GM18867 (cell line): Measurements from ENCODE around the gene CRELD2.

ENCODE experiments used
- ATAC-seq: cut with Tn5 transposase; IDR thresholded peaks from one replicate; pipeline ENCODE4 v1.9.1; 2021; ENCODE audit warnings: mild to moderate bottlenecking, moderate library complexity; ENCODE audit not compliant: unreplicated experiment

The CRELD2 gene

DNA sequence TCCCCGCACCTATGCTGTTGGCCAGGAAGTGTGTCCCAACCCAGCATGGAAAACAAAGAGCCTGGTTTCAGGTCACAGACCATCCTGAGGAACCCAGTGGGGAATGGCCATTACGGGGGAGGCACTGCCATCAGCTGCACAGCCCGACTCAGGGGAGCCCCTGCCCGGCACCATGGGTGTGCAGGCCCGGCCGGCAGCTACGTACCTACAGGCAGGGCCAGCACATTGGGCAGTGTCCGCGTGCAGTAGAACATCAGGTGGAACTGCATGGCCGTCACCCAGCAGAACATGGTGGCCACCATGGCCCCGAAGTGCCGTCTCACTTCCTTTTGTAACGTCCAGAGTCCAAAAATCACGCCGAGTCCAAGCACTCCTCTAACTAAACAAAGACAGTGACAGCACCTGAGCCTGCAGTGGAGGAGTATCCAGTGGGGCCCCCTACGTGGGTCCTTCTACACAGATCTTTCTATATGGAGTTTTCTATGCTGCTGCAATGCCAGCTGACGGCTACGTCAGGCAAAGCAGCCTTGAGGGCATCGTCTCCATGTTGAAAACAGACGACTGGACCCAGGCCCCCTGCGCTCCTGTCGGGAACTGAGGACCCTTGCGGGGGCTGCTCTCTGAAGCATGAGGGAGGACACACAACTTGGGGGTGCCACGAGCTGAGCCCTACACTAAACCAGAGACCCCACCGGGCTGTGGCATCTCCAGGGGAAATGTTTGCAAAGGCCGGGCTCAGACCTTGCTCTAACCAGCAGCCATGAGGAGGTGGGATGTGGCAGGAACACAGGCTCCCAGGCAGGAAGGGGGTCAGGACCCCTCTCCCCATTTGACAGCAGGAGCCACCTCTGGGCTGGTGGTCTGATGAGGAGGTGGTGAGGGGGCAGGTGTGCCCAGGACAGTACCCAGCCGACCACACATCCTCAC lies 7.9 kb upstream of the CRELD2 start:
- ATAC-seq = no peak

DNA sequence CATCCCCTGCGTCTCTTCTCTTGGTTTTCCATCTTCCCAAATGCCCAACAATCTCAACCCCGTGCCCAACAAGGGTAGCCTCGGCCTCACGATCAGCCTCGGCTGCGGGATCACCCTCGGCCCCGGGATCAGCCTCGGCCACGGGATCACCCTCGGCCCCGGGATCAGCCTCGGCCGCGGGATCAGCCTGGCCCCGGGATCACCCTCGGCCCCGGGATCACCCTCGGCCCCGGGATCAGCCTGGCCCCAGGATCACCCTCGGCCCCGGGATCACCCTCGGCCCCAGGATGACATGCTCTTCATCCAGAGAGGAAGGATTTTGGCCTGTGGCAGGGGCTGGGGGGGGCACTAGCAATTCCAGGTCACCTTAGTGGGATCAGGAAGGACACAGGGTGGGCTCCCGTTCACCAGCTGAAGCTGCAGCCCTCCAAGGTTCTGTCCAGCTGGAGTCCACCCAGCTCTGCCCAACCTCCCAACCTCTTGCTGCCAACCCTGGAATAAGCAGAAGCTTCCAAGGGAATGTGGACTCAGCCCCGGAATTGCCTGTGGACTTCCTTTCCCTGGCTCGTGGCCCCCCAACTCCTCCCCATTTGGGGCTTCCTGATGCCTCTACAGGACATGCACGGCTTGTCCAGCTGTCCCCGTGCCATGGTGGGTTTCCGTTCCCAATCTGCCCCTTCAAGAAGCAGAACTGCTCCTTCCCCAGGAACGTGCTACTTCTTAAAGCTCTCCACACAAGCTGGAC lies 6.4 kb upstream of the CRELD2 start:
- no peak for ATAC-seq

DNA sequence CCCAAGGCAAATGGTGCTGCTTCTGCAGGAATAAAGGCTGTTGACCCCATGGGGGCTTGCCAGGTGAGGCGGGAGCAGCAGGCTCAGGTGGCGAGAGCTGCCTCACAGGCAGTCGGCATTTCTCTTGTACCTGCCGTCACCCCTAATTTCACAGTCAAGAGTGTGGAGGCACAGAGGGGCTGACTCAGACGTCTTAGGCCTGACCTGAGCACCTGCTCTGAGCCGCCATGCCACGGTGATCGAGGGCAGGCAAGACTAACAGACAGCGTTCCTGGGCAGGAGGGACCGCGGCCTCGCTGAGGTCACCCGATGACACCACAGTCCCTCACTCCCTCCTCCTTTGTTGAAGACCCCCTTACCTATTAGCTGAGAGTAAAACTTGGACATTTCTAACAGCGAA lies 5.4 kb upstream of the CRELD2 start:
- no peak for ATAC-seq

DNA sequence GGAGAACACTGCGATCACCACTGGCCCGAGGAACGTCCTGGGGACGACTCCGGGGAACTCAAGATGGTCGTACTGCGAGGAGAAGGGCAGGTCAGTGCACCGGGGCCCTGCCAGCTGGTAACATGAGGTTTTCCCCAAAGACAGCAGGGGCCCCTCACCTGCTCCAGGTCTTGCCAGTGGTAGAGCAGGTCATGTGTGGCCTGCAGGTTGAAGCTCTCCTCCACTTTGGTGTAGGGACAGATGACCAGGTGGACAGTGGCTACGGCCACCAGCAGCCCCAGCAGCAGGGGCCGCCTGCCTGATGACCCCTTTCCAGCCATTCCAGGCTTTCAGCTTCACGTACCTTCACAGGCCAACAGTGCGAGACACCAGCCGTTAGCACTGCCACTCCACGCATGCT lies 5.0 kb upstream of the CRELD2 start:
- ATAC-seq = no peak

DNA sequence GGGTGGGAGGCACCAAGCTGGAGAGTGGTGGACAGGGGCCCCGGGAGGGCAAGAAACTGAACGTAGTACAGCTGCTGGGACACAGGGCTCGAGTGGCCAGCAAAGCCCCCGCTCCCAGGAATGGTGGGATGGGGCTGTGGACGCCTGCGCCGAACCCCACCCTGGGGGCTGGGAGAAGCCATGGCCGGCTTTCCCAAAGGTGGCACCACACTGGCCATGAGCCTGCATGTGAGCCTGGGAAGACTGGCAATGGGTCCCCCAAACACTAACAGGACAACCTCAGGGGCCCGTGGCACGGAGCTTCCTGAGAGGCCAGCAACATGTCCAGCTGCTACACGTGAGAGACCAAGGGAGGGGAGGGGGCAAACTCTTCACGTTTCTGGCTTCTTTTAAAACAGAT lies 4.2 kb upstream of the CRELD2 start:
- no peak for ATAC-seq

DNA sequence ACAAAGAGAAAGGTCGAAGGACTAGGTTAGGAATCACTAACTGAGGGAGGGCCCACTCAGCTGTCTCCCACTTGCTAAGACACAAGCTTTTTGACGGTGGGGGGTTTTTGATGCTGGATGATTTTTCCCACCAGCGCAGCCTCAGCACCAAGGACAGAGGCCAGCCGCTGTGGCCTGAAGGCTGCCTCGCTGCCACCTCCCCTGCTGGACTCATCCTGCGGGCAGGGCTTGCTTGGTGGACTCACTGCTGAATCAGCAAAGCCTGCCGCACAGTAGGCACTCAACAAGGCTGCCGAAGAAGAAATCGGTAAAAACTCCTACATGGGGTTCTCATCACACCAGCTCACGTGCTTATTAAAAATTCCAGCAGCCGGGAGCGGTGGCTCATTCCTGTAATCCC lies 2.8 kb upstream of the CRELD2 start:
- no peak for ATAC-seq

DNA sequence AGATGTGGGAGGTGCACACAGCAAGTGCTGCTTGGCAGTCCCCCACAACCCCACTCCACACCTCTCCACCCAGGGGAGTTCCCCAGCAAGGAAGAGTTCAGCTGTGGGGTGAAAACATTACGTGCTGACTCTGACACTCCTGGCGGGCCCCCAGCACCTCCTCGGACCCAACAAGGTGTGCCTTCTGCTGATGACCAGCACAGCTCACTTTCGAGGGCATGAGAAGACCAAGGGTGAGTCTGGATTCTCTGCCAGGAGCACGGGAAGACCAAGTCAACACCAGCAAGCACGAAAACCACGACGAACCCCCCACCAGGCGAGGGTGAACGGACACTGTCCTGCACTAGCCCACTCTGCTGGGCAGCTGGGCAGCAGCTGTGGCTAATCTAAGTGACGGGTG lies 1.6 kb upstream of the CRELD2 start:
- ATAC-seq = no peak

DNA sequence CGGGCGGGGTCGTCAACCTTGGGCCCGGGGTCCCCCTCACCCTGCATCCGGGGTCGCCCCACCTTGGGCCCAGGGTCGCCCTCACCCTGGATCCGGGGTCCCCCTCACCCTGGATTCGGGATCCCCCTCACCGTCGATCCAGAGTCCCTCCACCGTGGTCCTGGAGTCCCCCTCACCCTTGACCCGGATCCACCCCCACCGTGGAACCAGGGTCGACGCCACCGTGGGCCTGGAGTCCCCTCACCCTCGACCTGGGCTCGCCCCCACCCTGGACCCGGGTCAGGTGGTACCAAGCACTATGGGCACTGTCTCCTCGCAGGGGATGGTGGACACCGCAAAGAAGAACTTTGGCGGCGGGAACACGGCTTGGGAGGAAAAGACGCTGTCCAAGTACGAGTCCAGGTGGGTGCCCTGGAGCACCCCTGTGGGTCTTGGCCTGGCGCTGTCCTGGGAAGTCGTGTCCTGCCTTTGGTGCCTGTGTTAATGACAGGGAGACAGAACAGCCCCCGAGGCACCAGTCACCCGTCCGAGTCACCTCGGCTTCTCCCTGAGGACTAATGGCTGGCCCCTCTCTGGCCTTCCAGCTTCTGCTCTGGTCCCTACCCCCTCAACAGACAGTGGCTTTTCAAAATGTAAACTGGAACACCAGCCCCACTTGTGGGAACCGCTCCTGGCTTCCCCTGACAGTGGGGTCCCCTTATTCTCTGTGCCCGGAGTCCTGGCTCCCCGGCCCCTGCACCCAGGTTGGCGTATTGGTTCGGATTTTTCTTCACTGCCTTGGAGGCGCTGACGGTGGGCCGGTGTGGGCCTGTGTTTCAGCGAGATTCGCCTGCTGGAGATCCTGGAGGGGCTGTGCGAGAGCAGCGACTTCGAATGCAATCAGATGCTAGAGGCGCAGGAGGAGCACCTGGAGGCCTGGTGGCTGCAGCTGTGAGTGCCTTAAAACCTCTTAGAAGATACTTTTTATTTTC lies 762 bp downstream of the CRELD2 start:
- no peak for ATAC-seq

DNA sequence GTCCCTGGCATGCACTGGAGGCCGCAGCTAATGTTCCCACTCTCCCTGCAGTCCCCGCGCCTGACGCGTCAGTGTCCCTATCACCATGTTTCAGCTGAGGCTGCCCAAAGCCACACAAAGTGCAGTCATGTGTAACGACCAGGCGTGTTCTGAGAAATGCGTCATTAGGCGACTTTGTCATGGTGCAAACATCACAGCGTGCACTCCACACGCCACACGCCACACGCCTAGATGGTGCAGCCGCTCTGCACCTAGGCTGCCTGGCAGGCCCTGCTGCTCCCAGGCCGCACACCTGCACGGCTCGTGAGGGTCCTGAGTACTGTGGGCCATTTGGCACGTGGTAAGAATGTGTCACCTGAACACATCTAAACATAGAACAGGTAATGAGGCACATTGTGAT lies 2.4 kb downstream of the CRELD2 start:
- no peak for ATAC-seq

DNA sequence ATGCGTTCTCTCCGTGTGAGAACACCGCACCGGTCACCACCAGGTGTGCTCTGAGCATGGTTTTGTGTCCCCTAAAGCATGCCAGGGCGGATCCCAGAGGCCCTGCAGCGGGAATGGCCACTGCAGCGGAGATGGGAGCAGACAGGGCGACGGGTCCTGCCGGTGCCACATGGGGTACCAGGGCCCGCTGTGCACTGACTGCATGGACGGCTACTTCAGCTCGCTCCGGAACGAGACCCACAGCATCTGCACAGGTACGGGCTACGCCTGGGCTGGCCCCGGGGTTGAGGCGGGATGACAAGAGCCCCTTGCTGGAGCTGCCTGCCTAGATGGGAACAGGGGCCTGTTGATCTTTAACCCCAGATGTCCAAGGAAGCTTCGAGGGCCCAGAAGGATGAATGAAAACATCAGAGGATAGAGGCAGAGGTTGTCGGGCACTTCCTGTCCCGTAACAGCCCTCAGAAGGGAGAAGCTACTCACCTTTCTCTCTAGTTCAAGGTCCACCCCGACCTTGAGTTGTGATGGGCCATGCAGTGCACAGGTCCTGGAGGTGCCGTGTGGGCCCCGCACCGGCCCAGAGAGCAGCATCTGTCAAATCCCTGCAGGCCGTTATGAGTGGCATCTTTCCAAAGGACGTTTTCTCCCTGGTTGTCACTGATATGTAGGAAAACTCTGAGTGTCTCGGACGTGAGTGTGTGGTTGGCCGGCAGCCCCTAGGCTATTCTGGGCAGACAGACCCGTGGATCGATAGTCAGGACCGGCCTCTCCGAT lies 3.3 kb downstream of the CRELD2 start:
- ATAC-seq = no peak

DNA sequence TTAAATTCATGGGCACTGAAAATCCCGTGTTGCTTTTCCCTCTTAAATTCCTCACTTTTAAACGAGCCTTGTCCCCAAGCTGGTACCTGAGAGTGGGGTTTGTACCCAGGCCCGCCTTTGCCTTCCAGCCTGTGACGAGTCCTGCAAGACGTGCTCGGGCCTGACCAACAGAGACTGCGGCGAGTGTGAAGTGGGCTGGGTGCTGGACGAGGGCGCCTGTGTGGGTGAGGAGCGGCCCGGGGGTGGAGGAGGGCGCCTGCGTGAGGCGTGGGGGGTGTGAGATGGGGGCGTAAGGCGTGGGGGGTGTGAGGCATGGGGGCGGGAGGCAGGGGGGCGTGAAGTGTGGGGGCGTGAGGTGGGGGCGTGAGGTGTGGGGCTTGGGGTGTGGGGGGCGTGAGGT lies 4.0 kb downstream of the CRELD2 start:
- no peak for ATAC-seq

DNA sequence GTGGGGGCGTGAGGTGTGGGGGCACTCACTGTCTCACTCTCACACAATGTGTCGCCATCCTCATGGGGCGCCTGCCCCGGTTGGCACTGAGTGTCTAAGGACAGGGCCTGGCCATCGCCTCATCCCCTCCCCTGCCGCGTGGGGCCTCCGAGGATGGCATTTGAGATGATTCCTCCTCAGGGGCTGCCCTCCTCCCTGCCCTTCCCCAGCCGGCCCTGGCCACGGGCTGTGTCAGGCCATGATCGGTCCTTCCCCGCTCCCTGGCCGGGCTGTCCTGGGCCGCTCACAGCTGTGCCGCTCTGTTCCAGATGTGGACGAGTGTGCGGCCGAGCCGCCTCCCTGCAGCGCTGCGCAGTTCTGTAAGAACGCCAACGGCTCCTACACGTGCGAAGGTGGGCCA lies 4.5 kb downstream of the CRELD2 start:
- no peak for ATAC-seq

DNA sequence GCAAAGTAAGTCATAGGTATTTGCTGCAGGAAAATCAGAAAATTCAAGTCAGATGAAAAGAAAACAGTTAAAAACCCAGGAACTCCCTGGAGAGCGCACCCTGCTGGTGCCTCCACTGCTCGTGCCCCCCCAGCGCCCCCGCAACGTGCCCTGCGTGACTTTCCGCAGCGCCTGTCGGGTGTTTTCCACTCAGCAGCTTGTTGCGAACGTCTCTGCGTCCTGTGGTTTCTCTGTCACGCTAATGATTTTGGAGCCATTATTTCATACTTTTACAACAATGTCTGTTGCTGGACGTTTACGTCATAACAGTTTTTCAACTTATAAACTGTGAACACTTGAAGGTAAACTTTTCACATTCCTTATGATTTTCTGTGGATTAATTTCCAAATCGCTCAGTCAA lies 5.0 kb downstream of the CRELD2 start:
- ATAC-seq = no peak

DNA sequence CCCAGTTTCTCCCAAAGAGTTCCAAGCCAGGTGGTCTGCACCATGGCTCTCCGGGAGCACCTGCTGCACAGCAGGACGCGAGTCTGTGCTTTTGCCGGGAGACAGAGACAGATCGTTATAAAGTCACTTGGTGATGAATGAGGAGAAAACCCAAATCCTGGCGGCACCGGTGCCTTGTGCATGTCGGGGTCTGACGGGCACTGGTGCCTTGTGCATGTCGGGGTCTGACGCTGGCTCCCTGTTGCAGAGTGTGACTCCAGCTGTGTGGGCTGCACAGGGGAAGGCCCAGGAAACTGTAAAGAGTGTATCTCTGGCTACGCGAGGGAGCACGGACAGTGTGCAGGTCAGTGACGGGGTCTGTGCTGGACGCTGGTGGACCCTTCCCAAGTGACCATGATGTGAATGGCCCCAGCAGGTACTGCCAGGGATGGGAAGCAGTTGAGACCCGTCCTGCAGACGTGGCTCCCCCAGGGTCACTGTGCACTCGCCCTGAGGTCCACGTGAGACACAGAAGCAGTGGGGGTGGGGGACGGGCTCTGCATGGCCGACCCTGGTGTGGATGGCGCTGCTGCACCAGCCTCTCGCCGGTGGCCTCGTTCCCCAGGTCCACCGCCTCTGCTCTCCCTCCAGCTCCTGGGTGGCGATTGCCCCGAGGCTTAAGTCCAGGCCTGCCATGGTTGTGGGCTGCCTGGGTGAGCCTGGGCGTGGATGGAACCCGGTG lies 5.8 kb downstream of the CRELD2 start:
- no peak for ATAC-seq

DNA sequence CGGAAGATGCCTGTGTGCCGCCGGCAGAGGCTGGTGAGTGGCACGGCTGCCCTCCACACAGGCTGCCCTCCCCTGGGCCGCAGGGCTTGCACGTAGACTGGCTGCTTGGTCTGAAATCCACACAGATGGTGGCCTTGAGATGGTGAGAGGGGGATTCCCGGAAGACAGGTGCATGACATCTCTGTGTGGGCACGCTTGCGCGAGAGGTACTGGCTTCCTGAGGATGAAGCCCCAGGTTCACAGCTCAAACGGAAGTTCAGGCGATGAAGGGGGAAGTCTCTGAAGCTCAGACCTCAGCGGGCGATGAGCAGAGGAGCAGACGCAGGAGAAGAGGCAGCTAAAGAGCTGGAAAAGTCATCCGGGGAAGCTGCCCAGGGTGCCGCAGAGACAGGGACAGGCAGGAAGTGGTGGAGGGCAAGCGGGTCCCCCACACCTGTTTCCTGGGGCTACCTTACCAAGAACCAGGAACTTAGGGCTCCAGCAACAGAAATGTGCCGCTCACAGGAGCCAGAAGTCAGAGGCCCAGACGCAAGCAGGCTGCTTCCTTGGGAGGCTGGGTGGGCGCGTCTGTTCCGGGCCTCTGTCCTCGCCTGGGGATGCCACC lies 7.2 kb downstream of the CRELD2 start:
- ATAC-seq = no peak

DNA sequence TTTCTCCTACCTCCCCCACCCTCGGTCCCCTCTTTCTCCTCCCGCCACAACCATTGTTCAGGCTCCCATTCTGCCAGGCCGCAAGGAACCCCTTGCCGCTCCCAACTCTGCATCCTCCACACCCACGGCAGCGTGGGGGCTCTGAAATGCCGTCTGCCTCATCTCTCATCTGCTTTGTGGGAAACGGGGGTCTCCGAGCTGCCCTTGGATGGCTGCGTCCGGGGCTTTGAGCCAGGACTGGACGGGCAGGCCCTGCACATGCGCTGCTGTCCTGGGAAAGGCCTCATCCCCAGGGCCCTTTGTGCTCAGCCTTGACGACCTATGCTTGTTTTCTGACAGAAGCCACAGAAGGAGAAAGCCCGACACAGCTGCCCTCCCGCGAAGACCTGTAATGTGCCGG lies 8.5 kb downstream of the CRELD2 start:
- no peak for ATAC-seq

DNA sequence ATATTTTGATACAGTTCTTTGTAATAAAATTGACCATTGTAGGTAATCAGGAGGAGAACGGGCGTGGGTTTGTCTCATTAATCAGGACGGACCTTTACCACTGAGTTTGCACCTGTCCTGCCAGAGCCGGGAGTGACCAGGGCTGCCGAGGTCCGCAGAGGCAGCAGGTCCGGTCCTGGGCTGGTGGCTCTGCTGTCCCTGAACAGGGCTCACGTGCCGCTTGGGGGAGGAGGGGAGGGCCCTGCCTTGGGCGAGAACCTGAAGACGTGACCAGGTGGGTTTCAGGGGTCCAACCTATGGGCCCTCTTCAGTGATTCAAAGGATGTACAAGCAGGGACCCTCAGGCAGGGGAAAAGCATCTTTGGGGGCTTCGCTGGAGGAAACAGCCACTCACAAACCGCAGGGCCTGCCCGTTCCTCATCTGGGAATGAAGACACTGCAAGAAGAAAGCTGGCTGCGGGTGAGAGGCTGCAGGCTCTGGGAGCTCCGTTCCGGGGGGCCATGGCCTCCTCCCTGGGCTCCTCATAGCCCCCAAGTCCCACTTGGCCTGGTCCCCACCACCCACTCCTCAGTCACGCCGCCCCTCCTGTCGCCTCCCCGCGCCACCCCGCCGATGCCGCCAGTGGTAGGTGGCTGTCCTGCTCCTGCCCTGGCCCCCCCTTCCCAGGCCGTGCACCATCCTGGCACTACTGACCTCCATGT lies 9.2 kb downstream of the CRELD2 start:
- ATAC-seq = no peak

DNA sequence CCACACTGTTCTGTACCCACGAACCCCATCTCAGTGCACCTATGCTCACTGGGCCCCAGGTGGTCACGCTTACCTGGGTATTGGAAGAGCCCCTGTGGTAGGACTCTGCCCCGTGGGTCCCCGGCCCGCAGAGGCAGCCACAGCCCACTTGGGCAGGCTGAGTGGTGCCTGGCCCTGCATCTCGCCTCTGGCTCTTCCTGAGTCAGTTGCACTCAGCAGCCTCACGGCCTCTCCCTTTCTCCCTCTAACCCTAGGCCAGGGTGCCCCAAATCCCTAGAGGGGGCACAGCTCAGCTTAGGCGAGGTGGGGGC lies 9.7 kb downstream of the CRELD2 start:
- ATAC-seq = no peak
